Lower leg skin (tissue), 3 donors: ENCODE measurements around the gene GABRA1.

Experiments
- POLR2A ChIP-seq, 2 donors: fragments of 450-650 bp; IDR thresholded peaks; one replicate each; pipeline ENCODE4 v1.6.1; 2016 to 2017; ENCODE audit warnings: antibody characterized with exemption in 2 of 2, mild to moderate bottlenecking in 1 of 2, moderate library complexity in 1 of 2
- TF ChIP-seq, protein P1 (sequence below), 3 donors: fragments of 450-650 bp; IDR thresholded peaks; one replicate each; pipeline ENCODE4 v1.5.1; 2016; ENCODE audit warnings: antibody characterized with exemption in 3 of 3, mild to moderate bottlenecking in 3 of 3, moderate library complexity in 2 of 3

GRCh38 chr5:161889971-161890370 is 42.1 kb downstream of the GABRA1 start:
- no peak for TF ChIP-seq POLR2A (IDR thresholded peaks at IDR 0.05)
- TF ChIP-seq, protein P1, sequence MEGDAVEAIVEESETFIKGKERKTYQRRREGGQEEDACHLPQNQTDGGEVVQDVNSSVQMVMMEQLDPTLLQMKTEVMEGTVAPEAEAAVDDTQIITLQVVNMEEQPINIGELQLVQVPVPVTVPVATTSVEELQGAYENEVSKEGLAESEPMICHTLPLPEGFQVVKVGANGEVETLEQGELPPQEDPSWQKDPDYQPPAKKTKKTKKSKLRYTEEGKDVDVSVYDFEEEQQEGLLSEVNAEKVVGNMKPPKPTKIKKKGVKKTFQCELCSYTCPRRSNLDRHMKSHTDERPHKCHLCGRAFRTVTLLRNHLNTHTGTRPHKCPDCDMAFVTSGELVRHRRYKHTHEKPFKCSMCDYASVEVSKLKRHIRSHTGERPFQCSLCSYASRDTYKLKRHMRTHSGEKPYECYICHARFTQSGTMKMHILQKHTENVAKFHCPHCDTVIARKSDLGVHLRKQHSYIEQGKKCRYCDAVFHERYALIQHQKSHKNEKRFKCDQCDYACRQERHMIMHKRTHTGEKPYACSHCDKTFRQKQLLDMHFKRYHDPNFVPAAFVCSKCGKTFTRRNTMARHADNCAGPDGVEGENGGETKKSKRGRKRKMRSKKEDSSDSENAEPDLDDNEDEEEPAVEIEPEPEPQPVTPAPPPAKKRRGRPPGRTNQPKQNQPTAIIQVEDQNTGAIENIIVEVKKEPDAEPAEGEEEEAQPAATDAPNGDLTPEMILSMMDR (IDR thresholded peaks at IDR 0.05) = no peak
